Mucosa of rectum (tissue), 2 donors: ENCODE data around the gene COL15A1.
"Not testable (repeated sequence)": the region's sequence is repeated elsewhere in the genome, so short reads cannot be mapped to it uniquely, and the experiment has no call there.

ENCODE experiments used
- H3K27ac ChIP-seq, 2 donors: one replicate each; pipeline ENCODE4 v1.7.0; 2013; ENCODE audit warnings: inconsistent platforms in 2 of 2, low read depth in 2 of 2, low read length in 2 of 2
- H3K27me3 ChIP-seq, 2 donors: one replicate each; pipeline ENCODE4 v1.7.0; 2013; ENCODE audit warnings: low read length in 2 of 2; ENCODE audit not compliant: control insufficient read depth in 2 of 2, insufficient read depth in 2 of 2
- H3K36me3 ChIP-seq, 2 donors: one replicate each; pipeline ENCODE4 v1.7.0; 2013; ENCODE audit warnings: low read length in 2 of 2; ENCODE audit not compliant: control insufficient read depth in 2 of 2, insufficient read depth in 2 of 2
- H3K4me1 ChIP-seq, 2 donors: one replicate each; pipeline ENCODE4 v1.7.0; 2013; ENCODE audit warnings: low read length in 2 of 2, mild to moderate bottlenecking in 1 of 2; ENCODE audit not compliant: control insufficient read depth in 2 of 2, insufficient read depth in 2 of 2
- H3K4me3 ChIP-seq, 2 donors: one replicate each; pipeline ENCODE4 v1.7.0; 2013; ENCODE audit warnings: low read length in 2 of 2
- H3K9ac ChIP-seq, 2 donors: one replicate each; pipeline ENCODE4 v1.7.0; 2013; ENCODE audit warnings: low read length in 2 of 2, low read depth in 1 of 2, mild to moderate bottlenecking in 1 of 2
- H3K9me3 ChIP-seq, 2 donors: one replicate each; pipeline ENCODE4 v1.7.0; 2013; ENCODE audit warnings: low read length in 2 of 2; ENCODE audit not compliant: control insufficient read depth in 2 of 2
- donor health status: healthy.
- donor health status: Normal muscosa, but diverticular disease.

The COL15A1 gene

DNA sequence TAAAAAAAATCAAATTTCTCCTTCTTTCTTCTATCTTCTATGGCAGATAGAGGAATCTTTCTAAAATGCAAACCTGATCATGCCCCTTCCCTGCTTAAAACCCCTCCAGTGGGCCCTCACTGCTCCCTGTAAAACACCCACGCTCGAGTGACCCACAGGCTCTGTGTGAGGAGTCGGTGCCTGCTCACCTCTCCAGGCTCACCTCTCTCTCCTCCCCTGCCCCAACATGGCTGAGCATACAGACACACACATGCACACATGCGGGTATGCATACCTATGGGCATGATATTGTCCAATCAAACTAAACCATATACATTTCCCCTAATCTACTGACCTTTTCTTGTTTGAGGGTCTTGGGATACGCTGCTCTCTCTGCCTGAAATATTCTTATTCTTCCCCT is 40.8 kb upstream of the COL15A1 start:
- H3K27ac ChIP-seq, result no peak overlapping the region
- H3K27me3 ChIP-seq, result peaks cover 0 to 2% of the 10 kb centered on the region in 2 donors
- no peaks in the 10 kb centered on the region for H3K36me3 ChIP-seq
- H3K4me1 ChIP-seq, result no peaks in the 10 kb centered on the region
- H3K9ac ChIP-seq, result no peak overlapping the region
- H3K9me3 ChIP-seq, result no peaks in the 10 kb centered on the region
- no peak overlapping the region for H3K4me3 ChIP-seq

DNA sequence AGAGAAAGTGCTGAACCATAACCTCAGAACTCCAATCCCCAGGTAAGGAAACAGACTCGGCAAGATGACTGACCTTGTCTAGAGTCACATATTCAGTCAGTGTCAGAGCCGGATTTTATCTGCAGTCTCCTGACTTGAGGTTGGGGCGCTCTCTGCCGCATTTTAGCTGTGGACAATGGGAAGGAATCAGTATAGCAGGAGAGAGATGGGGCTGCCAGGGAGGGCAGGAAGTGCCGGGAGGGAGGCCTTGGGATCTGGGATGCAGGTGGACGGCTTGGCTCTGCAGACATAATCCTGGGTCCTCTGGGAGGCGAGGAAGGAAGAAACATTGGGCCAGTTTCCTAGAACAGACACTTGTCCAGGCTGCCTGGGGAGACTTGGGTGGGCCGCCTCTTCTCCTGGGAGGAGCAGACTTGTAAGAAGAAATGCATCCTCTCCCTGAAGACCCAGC is 39.7 kb upstream of the COL15A1 start:
- H3K9me3 ChIP-seq, result no peaks in the 10 kb centered on the region
- no peaks in the 10 kb centered on the region for H3K4me1 ChIP-seq
- no peaks in the 10 kb centered on the region for H3K36me3 ChIP-seq
- H3K4me3 ChIP-seq, result no peak overlapping the region
- H3K27ac ChIP-seq, result no peak overlapping the region
- no peaks in the 10 kb centered on the region for H3K27me3 ChIP-seq
- no peak overlapping the region for H3K9ac ChIP-seq

DNA sequence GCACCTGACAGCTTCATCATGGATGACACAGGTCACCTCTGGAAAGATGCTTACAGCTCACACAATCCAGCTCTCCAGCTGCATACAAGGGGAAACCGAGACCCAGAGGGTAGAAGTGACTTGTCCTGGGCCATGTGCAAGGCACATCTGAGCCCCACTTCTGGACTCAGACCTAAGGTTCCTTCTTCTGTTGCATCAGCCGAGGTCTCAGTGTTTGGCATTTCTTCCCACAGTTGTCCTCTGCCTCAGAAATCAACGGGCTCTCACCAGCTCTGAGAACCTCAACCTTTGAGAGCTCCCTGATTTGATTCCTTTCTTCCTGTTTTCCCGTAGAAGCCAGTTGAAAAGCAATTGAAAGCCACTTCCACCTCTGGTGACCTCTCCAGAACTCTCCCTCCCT is 38.7 kb upstream of the COL15A1 start:
- Histone ChIP-seq H3K27ac (no peak overlapping the region), H3K9ac (no peak overlapping the region), H3K9me3 (no peaks in the 10 kb centered on the region), H3K36me3 (no peaks in the 10 kb centered on the region), H3K4me3 (no peak overlapping the region), H3K27me3 (no peaks in the 10 kb centered on the region), H3K4me1 (no peaks in the 10 kb centered on the region)

DNA sequence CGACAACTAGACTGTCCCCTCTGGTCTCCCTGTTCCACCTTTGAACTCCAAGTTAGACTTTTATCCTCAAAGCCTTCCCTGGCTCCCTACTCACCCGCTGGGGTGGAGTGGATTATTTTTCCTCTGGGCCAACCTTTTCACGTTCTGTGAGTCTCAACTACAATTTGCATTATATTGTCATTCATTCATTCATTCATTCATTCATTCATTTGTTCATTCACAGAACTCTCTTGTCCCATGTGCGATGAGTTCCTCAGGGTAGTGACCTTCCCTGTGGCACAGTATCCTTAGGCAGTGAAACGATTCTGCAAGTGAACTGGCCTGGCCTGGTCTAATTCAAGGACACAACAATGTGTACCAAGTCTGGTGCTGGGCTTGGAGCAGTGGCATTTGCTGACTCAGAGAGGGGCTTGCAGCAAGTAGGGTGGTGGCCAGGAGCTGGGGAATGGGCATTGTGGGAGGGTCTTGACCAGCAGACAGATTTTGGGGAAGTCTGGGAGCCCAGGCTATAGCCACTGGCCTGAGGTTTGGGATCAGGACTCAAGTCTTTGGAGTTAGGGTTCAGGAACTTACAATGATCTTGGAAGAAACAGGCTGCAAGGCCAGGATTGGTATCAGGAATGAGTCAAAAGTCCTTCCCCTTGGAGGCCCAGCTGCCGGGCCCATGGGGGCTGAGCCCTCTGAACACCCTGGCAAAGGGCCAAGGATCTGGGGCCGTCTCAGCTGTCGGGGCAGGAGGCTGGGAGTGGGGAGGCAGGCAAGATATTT is 37.2 kb upstream of the COL15A1 start:
- no peaks in the 10 kb centered on the region for H3K4me1 ChIP-seq
- no peaks in the 10 kb centered on the region for H3K36me3 ChIP-seq
- H3K9ac ChIP-seq, result no peak overlapping the region
- no peak overlapping the region for H3K27ac ChIP-seq
- no peaks in the 10 kb centered on the region for H3K27me3 ChIP-seq
- H3K4me3 ChIP-seq, result no peak overlapping the region
- no peaks in the 10 kb centered on the region for H3K9me3 ChIP-seq

DNA sequence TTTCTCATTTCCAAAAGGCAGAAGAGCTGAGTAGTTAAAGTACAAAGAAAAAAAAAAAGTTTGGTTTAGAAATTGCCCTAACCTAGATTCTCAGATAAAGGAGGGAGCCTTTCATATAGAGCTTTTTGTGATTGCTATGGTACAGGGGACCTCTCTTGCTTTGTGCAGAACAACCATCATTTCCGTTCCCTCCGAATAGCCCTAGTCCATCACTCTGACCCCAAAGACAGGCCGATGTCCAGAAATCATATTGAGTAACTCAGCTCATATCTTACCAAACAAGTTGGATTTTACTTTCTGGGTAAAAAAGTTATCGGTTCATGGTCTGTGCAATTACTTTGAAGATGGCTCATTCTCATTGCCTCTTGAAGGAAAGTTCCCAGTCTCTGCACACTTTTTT is 36.7 kb upstream of the COL15A1 start:
- Histone ChIP-seq H3K36me3 (no peaks in the 10 kb centered on the region), H3K4me3 (no peak overlapping the region), H3K4me1 (no peaks in the 10 kb centered on the region), H3K27ac (no peak overlapping the region), H3K9me3 (no peaks in the 10 kb centered on the region), H3K9ac (no peak overlapping the region), H3K27me3 (no peaks in the 10 kb centered on the region)

DNA sequence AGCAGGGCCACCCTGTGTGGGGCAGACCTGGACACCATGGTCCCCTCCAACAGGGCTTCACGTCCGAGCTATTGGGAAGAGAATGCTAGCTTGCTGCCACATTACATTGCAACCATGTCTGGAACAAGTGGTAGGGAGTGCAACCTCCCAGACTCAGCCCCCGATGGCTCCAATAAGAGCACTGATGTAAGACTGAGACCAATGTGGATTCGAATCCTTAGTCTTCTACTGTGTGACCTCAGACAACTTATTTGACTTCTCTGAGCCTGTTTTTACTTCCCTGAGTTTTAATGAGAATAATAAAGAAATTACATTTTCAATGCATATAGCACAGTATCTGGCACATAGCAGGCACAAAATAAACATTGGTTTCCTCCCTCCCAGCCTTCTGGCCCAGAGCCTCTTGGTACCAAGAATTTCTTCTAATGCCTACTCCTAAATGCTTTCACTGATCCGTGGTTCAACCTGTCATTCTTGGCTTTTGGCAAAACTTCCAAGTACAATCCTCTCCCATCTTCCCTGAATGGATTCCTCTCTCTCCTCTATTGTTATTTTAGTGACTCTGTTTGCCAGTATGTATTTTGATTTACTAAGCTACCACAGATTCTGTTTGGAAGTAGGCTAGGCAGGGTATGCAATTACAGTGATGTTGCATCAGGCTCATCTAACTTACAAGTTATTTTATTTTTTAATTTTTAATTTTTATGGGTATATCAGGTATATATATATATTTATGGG is 34.6 kb upstream of the COL15A1 start:
- H3K9me3 ChIP-seq, result no peaks in the 10 kb centered on the region
- no peaks in the 10 kb centered on the region for H3K4me1 ChIP-seq
- no peaks in the 10 kb centered on the region for H3K27me3 ChIP-seq
- no peak overlapping the region for H3K4me3 ChIP-seq
- no peaks in the 10 kb centered on the region for H3K36me3 ChIP-seq
- H3K9ac ChIP-seq, result no peak overlapping the region
- peak overlapping the region in 1 of 2 donors; percentile 7 for H3K27ac ChIP-seq

DNA sequence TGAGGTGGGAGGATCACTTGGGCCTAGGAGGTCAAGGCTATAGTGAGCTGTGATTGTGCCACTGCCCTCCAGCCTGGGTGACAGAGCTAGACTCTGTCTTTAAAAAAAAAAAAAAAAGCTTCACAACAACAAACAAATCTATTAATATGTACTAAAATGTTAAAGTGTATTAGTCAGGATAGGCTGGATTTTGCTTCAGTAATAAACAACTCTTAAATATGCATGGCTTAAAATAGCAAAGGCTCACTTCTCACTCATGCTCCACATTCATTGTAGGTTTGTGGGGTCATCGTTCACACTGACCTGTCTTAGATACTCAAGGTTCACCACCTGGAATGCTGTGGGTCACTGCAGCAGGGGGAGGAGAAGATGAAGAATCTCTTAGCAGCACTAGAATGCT is 33.8 kb upstream of the COL15A1 start:
- no peak overlapping the region for H3K27ac ChIP-seq

DNA sequence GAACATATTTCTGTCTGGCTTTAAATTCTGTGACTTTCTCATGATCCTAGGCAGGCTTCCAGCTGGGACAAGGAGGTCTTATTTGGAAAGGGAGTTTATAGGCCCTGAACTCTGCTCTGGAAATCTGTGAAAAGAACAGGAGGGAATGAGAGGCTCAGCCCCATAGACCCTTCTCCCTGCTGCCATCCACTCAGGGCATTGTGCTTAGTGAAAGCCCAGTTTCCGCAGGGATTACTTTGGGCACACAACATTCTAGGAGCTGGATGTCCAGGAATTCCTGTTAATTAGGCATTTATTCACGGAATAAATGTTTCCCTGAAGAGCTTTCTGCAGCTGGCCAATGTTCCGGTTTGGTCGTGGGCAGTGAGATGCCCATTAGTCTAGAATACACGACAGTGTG is 32.7 kb upstream of the COL15A1 start:
- no peak overlapping the region for H3K4me3 ChIP-seq
- no peaks in the 10 kb centered on the region for H3K4me1 ChIP-seq
- H3K9ac ChIP-seq, result no peak overlapping the region
- H3K27ac ChIP-seq, result no peak overlapping the region
- H3K27me3 ChIP-seq, result no peaks in the 10 kb centered on the region
- H3K36me3 ChIP-seq, result no peaks in the 10 kb centered on the region
- H3K9me3 ChIP-seq, result no peaks in the 10 kb centered on the region

More for the DNA sequence above, 33.8 kb upstream of the COL15A1 start:
- no peaks in the 10 kb centered on the region for H3K4me1 ChIP-seq
- no peak overlapping the region for H3K9ac ChIP-seq
- H3K4me3 ChIP-seq, result no peak overlapping the region
- no peaks in the 10 kb centered on the region for H3K36me3 ChIP-seq
- no peaks in the 10 kb centered on the region for H3K9me3 ChIP-seq
- H3K27me3 ChIP-seq, result no peaks in the 10 kb centered on the region

DNA sequence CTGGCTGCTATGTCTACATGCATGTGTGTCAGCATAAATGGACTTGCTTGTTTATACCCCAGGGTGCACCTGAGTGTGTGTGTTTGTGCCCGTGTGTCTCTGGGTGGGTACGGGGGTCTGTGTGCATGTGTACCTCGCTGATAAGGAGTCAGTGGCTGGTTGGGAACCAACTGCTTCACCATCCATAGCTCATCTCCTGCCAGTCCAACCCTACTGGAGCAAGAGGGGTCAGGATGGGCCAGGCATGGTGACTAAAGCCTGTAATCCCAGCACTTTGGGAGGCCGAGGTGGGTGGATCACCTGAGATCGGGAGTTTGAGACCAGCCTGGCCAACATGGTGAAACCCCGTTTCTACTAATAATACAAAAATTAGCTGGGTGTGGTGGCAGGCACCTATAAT is 32.0 kb upstream of the COL15A1 start:
- H3K4me1 ChIP-seq, H3K9ac ChIP-seq, H3K36me3 ChIP-seq, H3K27me3 ChIP-seq, H3K9me3 ChIP-seq, H3K27ac ChIP-seq, H3K4me3 ChIP-seq: not testable (repeated sequence)

DNA sequence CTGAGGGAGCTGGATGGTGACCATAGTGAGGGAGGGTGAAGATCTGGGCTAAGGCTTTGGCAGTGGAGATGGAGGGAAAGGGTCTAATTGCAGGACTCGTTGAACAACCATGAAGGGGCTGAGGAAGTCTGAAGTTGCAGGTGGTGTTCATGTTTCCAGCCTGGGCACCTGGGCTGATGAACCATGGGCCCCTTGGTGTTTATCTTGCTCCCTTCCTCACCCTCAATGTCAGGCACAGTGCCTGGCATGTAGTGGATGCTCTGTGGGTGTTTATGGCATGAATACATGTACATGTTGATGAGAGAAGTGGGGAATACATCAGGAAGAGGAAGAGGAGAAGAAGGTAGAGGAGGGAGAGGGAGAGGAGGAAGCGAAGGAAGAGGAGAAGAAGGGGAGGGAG is 31.3 kb upstream of the COL15A1 start:
- H3K27me3 ChIP-seq, result no peaks in the 10 kb centered on the region
- H3K27ac ChIP-seq, result no peak overlapping the region
- H3K9ac ChIP-seq, result no peak overlapping the region
- H3K4me3 ChIP-seq, result no peak overlapping the region
- H3K36me3 ChIP-seq, result no peaks in the 10 kb centered on the region
- no peaks in the 10 kb centered on the region for H3K9me3 ChIP-seq
- no peaks in the 10 kb centered on the region for H3K4me1 ChIP-seq
